HG03354 (cell line): ENCODE measurements around the gene GATB.
A peak's percentile ranks its signal among the peaks of the same experiment; 100 is the strongest.

Experiments
- ATAC-seq: cut with Tn5 transposase; IDR thresholded peaks from one replicate; pipeline ENCODE4 v1.9.1; 2021; ENCODE audit warnings: mild to moderate bottlenecking; ENCODE audit not compliant: unreplicated experiment, poor library complexity, severe bottlenecking

The GATB gene

DNA sequence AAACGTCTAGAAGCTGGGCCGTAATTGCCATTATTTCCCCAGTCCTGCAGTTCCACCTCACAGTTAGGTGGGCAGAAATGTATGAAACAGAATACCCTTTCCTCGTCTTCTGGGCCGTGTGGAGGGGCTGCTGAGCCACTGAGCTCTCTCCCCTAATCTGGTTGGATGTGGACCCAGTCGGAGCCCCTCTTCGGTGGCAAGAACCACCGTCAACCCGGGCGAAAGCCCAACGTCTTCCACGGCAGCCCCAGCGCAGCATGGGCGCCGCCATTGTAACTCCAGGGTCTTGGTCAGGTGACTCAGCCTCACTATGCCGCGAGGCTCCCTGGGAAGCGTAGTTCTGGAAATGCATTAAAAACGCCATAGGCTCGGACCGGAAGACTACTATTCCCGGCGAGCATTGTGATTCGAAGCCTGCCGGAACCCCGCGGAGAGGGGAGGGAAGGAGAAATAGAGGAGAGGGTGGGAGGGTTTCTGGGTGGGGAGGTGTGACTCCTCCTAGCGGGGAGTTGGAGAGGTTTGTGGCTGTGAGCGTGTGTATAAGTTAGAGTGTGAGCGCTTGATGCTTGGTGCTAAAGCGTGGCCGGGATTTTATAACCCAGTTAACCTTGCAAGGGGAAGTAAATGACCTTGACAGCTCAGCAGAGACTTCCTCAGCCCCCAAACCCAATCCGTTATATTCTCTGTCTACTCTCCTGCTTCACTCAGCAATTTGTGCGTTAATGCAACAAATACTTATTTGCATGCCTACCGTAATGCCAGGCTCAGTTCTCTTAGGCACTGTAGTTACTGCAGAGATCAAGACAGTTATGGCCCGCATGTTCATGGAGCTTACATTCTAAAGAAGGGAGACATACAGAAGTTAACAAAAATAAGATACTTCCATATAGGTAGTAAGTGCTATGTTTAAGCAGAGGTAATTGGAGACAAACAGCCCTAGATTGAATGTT, at the start of gene GATB:
TSS of gene GATB (minus strand) at position 296 of the 950 bp plus-strand sequence. CDS start at position 271, 25 bp downstream.
- peak; percentile 100 for ATAC-seq

DNA sequence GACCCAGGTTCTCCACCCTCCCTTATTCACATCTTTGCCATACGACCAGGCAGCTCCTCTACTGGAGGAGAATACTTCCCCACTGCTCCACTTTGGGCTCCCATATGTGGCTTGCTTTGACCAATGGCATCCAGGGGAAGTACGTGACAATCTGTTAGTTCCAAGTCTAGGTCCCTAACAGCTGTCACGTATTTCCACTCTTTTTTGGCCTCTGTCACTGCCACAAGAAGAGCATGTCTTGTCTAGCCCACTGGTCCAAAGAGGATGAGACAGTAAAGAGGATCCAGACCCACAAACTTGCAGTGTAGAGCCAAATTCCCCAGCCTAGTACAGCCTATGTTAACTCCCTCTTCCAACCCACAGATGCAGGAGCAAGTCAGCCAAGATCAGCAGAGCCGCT, 49.7 kb upstream of the GATB start:
- ATAC-seq = no peak

- no peak for ATAC-seq
These were observed 48.9 kb upstream of the GATB start for GRCh38 chr4:151809716-151810115.

DNA sequence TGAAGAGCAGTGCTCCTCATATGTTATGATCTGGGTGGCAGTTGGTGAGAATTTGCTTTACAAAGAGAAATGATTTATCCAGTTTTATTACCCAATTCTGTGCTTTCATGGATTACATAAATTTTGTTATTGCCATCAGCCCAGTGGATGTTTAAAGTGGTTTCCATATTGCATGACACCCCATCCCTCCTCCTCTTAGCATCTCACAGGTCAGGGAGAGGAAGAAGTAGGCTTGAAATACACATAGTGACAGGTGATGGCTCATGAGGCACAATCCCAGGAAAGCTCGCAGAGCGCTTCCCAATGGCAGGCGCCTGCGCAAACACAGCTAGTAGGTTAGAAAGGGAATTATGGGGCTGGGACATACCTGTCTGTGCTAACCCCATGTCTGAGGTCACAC, 47.7 kb upstream of the GATB start:
- ATAC-seq = no peak

DNA sequence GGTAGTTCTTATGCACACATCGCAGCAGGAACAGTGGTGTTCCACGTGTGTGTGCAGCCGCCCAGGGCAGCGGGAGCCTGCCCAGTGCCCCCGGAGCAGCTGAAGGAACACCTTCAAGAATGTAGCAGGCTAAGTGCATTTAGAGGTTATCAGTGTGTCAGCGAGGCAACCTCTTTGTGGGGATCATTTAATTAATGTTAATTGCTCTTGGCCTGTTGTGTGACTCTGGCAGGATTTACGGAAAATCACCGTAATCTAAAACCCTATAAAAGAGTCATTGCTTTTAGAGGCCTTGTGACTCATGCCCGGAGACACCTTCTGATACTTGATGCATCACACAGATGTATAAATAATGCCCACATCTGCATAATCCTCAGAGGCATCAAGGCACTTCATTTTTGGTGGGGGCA, 47.3 kb upstream of the GATB start:
- no peak for ATAC-seq

DNA sequence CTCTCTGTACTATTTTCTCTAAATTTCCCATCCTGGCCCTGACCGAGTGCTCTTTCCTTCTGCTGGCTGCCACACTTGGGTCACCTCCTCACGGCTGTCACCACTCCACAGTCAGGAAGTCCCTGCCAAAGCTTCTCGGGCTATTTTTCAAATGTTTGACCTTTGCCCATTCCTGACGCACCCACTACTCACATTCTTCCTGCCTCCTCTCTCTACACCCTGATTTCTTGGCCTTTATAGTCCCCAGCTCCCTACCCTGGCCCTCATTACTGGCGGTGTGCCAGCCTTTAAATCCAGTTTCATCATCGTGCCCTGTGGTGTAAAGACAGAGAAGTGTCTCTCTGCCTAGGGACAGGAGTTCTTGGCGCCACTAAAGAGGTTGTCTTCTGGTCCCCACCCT, 46.4 kb upstream of the GATB start:
- ATAC-seq = no peak

DNA sequence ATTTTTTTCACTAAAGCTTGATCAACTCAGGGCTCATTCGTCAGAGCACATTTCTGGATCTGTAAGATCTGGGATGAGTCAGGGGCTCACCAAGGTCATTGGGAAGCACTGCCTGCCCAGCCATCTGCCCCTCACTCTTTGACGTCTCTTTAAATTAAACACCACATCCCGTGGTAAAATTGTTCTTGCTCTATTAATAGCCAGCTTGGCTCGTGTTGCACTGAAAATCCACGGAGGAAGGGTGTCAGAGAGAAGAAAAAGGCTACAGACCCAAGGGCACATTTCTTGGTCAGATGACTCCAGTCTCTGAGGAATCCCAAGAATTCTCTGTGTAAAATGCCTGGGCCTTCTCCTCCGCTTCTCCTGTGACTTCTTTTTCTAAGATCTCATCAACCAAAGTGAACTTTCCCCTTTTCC, 45.7 kb upstream of the GATB start:
- no peak for ATAC-seq

DNA sequence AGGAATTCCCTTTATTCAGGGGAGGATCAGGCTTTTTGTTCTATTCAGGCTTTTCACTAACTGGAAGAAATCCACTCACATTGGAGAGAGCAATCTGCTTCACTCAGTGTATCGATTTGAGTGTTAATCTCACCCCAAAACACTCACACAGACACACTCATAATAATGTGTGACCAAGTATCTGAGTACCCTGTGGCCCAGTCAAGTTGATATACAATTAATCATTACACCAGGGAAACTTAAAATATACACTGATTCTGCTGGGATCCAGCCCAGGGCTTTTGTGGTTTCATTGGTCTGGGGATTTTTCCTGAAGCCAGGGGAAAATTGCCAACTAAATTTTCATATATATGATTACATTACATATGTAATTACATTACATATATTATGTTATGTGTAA, 44.0 kb upstream of the GATB start:
- ATAC-seq = no peak

DNA sequence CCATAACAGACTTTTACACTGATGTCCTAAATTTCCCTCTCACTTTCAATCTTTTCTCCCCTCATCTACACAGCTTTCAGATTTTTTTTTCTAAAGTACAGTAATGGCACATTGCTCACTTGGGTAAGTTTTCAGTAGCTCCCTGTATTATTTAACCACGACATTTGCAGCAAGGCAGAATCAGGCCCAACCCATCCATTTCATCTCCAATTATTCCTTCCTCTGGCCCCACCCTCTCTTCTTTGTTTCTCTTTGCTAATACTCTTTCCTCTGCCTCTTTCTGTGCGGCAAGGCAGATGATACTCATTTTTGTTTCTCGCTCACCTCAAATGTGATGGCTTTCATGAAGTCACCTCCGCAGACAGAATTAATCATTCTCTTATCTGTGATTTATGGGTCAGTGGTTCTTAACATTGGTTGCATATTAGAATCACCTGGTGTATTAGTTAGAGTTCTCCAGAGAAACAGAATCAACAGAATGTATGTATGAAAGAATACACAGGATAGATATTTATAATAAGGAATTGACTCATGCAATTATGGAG, 43.4 kb upstream of the GATB start:
- ATAC-seq = no peak

DNA sequence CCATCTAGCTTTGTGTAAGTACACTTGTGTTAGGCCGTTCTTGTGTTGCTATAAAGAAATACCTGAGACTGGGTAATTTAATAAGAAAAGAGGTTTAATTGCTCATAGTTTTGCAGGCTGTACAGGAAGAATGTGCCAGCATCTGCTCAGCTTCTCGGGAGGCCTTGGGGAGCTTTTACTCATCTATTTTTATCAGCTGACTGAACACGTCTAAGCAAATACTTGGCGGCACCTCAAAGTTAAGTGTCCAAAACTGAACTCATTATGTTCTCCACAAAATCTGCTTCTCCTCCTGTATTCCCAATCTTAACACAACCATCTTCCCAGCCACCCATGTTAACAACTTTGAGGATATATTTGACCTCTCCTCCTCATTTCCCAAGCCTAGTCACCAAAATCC, 42.4 kb upstream of the GATB start:
- no peak for ATAC-seq

DNA sequence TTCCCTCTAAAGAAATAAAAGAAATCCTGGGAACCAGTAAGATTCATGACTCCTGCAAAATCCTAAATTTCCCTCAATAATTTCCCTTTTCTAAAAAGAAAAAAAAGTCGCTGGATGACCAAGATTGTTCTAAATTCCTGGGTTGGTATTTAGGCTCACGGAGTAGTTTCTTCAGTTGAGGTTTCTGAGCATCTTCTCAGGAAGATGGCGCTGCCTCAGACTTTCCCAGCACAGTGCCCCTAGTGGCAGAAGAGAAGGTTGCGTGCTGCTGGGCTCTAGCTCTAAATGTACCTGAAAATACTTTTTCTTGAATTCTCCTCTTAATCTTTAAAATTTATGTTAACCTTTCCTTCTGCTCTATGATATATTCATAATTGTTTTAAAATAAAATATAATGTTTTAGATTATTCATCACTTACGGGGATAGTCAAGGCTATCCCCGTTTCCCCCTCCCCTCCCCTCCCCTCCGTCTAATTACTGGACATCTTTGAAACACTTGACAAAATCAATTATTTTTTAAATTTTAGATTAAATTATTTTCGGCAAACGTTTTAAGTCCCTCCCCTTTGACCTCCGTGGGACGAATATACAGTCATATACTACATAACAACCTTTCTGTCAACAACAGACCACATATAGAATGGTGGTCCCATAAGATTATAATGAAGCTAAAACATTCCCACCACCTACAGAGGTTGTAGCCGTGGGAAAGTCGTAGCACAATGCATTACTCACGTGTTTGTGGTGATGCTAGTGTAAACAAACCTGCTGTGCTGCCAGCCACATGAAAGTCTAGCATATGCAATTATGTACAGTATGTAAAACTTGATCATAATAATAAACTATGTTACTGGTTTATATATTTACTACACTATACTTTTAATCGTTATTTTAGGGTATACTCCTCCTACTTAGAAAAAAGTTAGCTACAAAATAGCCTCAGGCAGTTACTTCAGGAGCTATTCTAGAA, 41.0 kb upstream of the GATB start:
- ATAC-seq = peak; percentile 58

DNA sequence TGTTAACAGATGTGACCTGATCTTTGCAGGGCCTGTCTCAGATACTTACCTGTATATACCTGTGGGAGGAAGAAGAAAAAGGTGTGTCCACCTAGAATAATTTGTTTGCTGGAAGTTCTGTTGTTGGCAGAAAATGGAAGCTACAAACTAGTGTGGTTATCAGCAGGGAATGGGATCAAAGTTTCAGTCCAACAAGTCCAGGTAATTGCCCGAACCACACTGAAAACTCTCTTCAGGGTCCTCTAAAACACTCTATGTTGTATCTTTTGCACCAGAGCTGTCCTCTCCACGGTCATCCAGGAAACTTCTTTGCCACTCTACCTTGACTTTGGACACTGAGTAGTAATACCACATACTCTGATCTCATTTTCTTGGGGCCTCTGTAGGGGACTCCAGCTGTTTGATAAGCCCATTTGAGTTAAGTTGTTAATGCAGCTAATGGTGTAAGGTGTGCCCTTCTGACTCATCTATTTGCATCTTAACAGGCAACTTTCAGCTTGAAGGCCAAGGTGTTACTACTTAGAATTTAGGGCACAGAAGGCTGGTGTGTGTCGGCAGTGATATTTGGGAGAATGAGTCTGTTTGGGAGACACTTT, 38.7 kb upstream of the GATB start:
- no peak for ATAC-seq

- peak; percentile 82 for ATAC-seq
These were observed 38.0 kb upstream of the GATB start for GRCh38 chr4:151798678-151799416.

- ATAC-seq = no peak
These were observed 37.0 kb upstream of the GATB start for GRCh38 chr4:151797853-151798252.

DNA sequence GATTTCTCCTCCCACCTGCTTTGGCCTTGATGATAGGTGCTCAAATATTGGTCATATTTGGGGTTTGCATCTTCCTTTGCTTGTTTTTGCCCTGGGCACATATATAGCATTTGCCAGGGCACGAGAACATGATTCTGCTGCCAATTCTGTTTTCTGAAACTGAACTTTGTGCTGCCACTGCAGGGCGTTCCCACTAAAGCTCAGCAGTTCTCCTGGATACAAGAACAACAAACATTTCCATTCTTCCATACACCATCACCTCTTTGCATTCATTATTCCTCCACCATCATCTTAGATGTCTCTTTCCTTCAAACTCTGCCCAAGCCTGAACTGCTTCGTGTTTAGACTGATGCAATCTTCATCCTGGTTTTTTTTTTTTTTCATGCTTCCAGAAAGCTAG, 36.3 kb upstream of the GATB start:
- ATAC-seq = no peak

- ATAC-seq = no peak
These were observed 35.3 kb upstream of the GATB start for GRCh38 chr4:151796106-151796505.

- ATAC-seq = no peak
These were observed 32.2 kb upstream of the GATB start for GRCh38 chr4:151792995-151793394.

DNA sequence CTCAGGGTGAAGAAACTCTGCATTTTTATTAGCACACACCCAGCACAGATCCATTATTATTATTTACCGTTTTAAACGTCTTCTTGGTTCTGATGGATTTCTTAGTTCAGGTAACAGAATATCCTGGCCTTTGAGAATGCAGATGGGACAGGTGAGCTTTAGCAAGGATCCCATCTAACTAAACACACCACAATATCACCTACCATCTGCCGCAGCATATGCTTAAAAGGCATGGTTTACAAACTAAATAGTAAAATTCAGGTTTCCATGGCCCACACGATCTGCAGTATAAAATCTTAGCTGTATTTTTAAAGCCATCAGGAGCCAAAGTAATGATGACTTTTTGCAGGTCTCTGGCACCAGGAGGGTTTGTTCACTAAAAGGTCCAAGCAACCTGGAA, 31.7 kb upstream of the GATB start:
- ATAC-seq = no peak

- ATAC-seq = no peak
These were observed 27.2 kb upstream of the GATB start for GRCh38 chr4:151788021-151788420.
